Measurements from ENCODE around the gene ENOX1.

ENOX1 gene

GRCh38 chr13:43408274-43408673 lies 378.5 kb downstream of the ENOX1 start:
- H3K4ac ChIP-seq (ENCODE audit: low read depth in 1 of 2, low read length in 2 of 2), result no peak overlapping the region
- H3K27me3 ChIP-seq (ENCODE audit: control insufficient read depth in 1 of 2, insufficient read depth in 1 of 2, low read length in 2 of 2), result no peaks in the 10 kb centered on the region
- H3K36me3 ChIP-seq (ENCODE audit: control insufficient read depth in 1 of 2, insufficient read depth in 2 of 2, low read depth in 1 of 2, low read length in 2 of 2), result peaks cover 0 to 21% of the 10 kb centered on the region in 2 experiments
- no peak overlapping the region for H2AK5ac ChIP-seq (ENCODE audit: low read length, severe bottlenecking)
- H4K91ac ChIP-seq (ENCODE audit: low read length), result no peak overlapping the region
- H3K9ac ChIP-seq (ENCODE audit: low read length), result no peak overlapping the region
- DNase-seq, result no peak
- no peak overlapping the region for H3K4me3 ChIP-seq (ENCODE audit: insufficient read depth in 1 of 2, low read depth in 1 of 2, low read length in 2 of 2)
- H2BK5ac ChIP-seq (ENCODE audit: low read depth, low read length, poor library complexity, severe bottlenecking), result no peak overlapping the region
- no peaks in the 10 kb centered on the region for H3K79me1 ChIP-seq (replicated peaks; ENCODE audit: low read length, poor library complexity, severe bottlenecking)
- no peak overlapping the region for H3K27ac ChIP-seq (ENCODE audit: low read length, poor library complexity, severe bottlenecking)
- H2AFZ ChIP-seq (ENCODE audit: low read depth, low read length), result no peak overlapping the region
- 100% methylated on average over 2 of the region's 3 CpGs for WGBS
- no peaks in the 10 kb centered on the region for H3K9me3 ChIP-seq (ENCODE audit: control insufficient read depth, low read length)
- H2BK120ac ChIP-seq (ENCODE audit: low read depth, low read length), result no peak overlapping the region
- no peaks in the 10 kb centered on the region for H3K4me1 ChIP-seq (ENCODE audit: control insufficient read depth, insufficient read depth, low read depth, low read length)
- H3K18ac ChIP-seq (ENCODE audit: low read depth in 1 of 2, low read length in 2 of 2), result no peak overlapping the region
- no peak overlapping the region for H4K8ac ChIP-seq (ENCODE audit: low read length)
- no peak overlapping the region for H3K14ac ChIP-seq (ENCODE audit: low read length in 2 of 2)
- no peak overlapping the region for H3K4me2 ChIP-seq (ENCODE audit: low read length, poor library complexity, severe bottlenecking)
- H2BK15ac ChIP-seq (ENCODE audit: low read depth, poor library complexity, severe bottlenecking), result no peak overlapping the region
- H3K23ac ChIP-seq (ENCODE audit: low read length in 2 of 2), result no peak overlapping the region
- H2BK12ac ChIP-seq (ENCODE audit: low read length in 2 of 2), result no peak overlapping the region

- Histone ChIP-seq H3K4me2 (ENCODE audit: low read length, poor library complexity, severe bottlenecking) (no peak overlapping the region), H4K91ac (ENCODE audit: low read length) (no peak overlapping the region), H2AK5ac (ENCODE audit: low read length, severe bottlenecking) (no peak overlapping the region), H3K27ac (ENCODE audit: low read length, poor library complexity, severe bottlenecking) (no peak overlapping the region), H3K9ac (ENCODE audit: low read length) (no peak overlapping the region), H3K18ac (ENCODE audit: low read depth in 1 of 2, low read length in 2 of 2) (no peak overlapping the region), H3K36me3 (ENCODE audit: control insufficient read depth in 1 of 2, insufficient read depth in 2 of 2, low read depth in 1 of 2, low read length in 2 of 2) (peaks cover 0 to 16% of the 10 kb centered on the region in 2 experiments), H3K14ac (ENCODE audit: low read length in 2 of 2) (no peak overlapping the region), H3K4me1 (ENCODE audit: control insufficient read depth, insufficient read depth, low read depth, low read length) (no peaks in the 10 kb centered on the region), H3K27me3 (ENCODE audit: control insufficient read depth in 1 of 2, insufficient read depth in 1 of 2, low read length in 2 of 2) (no peaks in the 10 kb centered on the region), H2BK120ac (ENCODE audit: low read depth, low read length) (no peak overlapping the region), H3K23ac (ENCODE audit: low read length in 2 of 2) (no peak overlapping the region), H2AFZ (ENCODE audit: low read depth, low read length) (no peak overlapping the region), H3K4me3 (ENCODE audit: insufficient read depth in 1 of 2, low read depth in 1 of 2, low read length in 2 of 2) (no peak overlapping the region), H3K79me1 (replicated peaks; ENCODE audit: low read length, poor library complexity, severe bottlenecking) (no peaks in the 10 kb centered on the region), H4K8ac (ENCODE audit: low read length) (no peak overlapping the region), H2BK12ac (ENCODE audit: low read length in 2 of 2) (no peak overlapping the region), H3K4ac (ENCODE audit: low read depth in 1 of 2, low read length in 2 of 2) (no peak overlapping the region), H3K9me3 (ENCODE audit: control insufficient read depth, low read length) (no peaks in the 10 kb centered on the region), H2BK5ac (ENCODE audit: low read depth, low read length, poor library complexity, severe bottlenecking) (no peak overlapping the region), H2BK15ac (ENCODE audit: low read depth, poor library complexity, severe bottlenecking) (no peak overlapping the region)
- DNase-seq, result no peak
- WGBS, result 98% methylated on average over 4 of the region's 5 CpGs
Measured at GRCh38 chr13:43407023-43407581, 379.7 kb downstream of the ENOX1 start.

GRCh38 chr13:43405457-43405856 lies 381.3 kb downstream of the ENOX1 start:
- Histone ChIP-seq H2AK5ac (ENCODE audit: low read length, severe bottlenecking) (no peak overlapping the region), H3K4ac (ENCODE audit: low read depth in 1 of 2, low read length in 2 of 2) (no peak overlapping the region), H2BK15ac (ENCODE audit: low read depth, poor library complexity, severe bottlenecking) (no peak overlapping the region), H3K23ac (ENCODE audit: low read length in 2 of 2) (no peak overlapping the region), H3K27ac (ENCODE audit: low read length, poor library complexity, severe bottlenecking) (no peak overlapping the region), H3K4me2 (ENCODE audit: low read length, poor library complexity, severe bottlenecking) (no peak overlapping the region), H3K18ac (ENCODE audit: low read depth in 1 of 2, low read length in 2 of 2) (no peak overlapping the region), H3K4me1 (ENCODE audit: control insufficient read depth, insufficient read depth, low read depth, low read length) (no peaks in the 10 kb centered on the region), H3K9me3 (ENCODE audit: control insufficient read depth, low read length) (no peaks in the 10 kb centered on the region), H3K4me3 (ENCODE audit: insufficient read depth in 1 of 2, low read depth in 1 of 2, low read length in 2 of 2) (no peak overlapping the region), H3K36me3 (ENCODE audit: control insufficient read depth in 1 of 2, insufficient read depth in 2 of 2, low read depth in 1 of 2, low read length in 2 of 2) (no peaks in the 10 kb centered on the region), H4K91ac (ENCODE audit: low read length) (no peak overlapping the region), H2BK12ac (ENCODE audit: low read length in 2 of 2) (no peak overlapping the region), H3K79me1 (replicated peaks; ENCODE audit: low read length, poor library complexity, severe bottlenecking) (no peaks in the 10 kb centered on the region), H3K27me3 (ENCODE audit: control insufficient read depth in 1 of 2, insufficient read depth in 1 of 2, low read length in 2 of 2) (no peaks in the 10 kb centered on the region), H2BK120ac (ENCODE audit: low read depth, low read length) (no peak overlapping the region), H3K14ac (ENCODE audit: low read length in 2 of 2) (no peak overlapping the region), H2BK5ac (ENCODE audit: low read depth, low read length, poor library complexity, severe bottlenecking) (no peak overlapping the region), H2AFZ (ENCODE audit: low read depth, low read length) (no peak overlapping the region), H3K9ac (ENCODE audit: low read length) (no peak overlapping the region), H4K8ac (ENCODE audit: low read length) (no peak overlapping the region)
- 70% methylated on average over 1 of the region's 1 CpG for WGBS
- peak; percentile 72 for DNase-seq

- Histone ChIP-seq H3K4me2 (ENCODE audit: low read length, poor library complexity, severe bottlenecking) (no peak overlapping the region), H2BK5ac (ENCODE audit: low read depth, low read length, poor library complexity, severe bottlenecking) (no peak overlapping the region), H3K79me1 (replicated peaks; ENCODE audit: low read length, poor library complexity, severe bottlenecking) (no peaks in the 10 kb centered on the region), H3K23ac (ENCODE audit: low read length in 2 of 2) (no peak overlapping the region), H3K14ac (ENCODE audit: low read length in 2 of 2) (no peak overlapping the region), H3K4ac (ENCODE audit: low read depth in 1 of 2, low read length in 2 of 2) (no peak overlapping the region), H4K8ac (ENCODE audit: low read length) (no peak overlapping the region), H4K91ac (ENCODE audit: low read length) (no peak overlapping the region), H3K4me3 (ENCODE audit: insufficient read depth in 1 of 2, low read depth in 1 of 2, low read length in 2 of 2) (no peak overlapping the region), H2BK12ac (ENCODE audit: low read length in 2 of 2) (no peak overlapping the region), H2BK15ac (ENCODE audit: low read depth, poor library complexity, severe bottlenecking) (no peak overlapping the region), H3K9me3 (ENCODE audit: control insufficient read depth, low read length) (no peaks in the 10 kb centered on the region), H3K27ac (ENCODE audit: low read length, poor library complexity, severe bottlenecking) (no peak overlapping the region), H3K18ac (ENCODE audit: low read depth in 1 of 2, low read length in 2 of 2) (no peak overlapping the region), H3K9ac (ENCODE audit: low read length) (no peak overlapping the region), H3K27me3 (ENCODE audit: control insufficient read depth in 1 of 2, insufficient read depth in 1 of 2, low read length in 2 of 2) (no peaks in the 10 kb centered on the region), H2BK120ac (ENCODE audit: low read depth, low read length) (no peak overlapping the region), H2AK5ac (ENCODE audit: low read length, severe bottlenecking) (no peak overlapping the region), H3K36me3 (ENCODE audit: control insufficient read depth in 1 of 2, insufficient read depth in 2 of 2, low read depth in 1 of 2, low read length in 2 of 2) (no peaks in the 10 kb centered on the region), H3K4me1 (ENCODE audit: control insufficient read depth, insufficient read depth, low read depth, low read length) (no peaks in the 10 kb centered on the region), H2AFZ (ENCODE audit: low read depth, low read length) (no peak overlapping the region)
- 100% methylated on average over 1 of the region's 1 CpG for WGBS
- no peak for DNase-seq
Measured at GRCh38 chr13:43402380-43402779, 384.4 kb downstream of the ENOX1 start.

Data from mesenchymal stem cell (in vitro differentiated cells and primary cell).